Right atrium auricular region (tissue), 2 donors: ENCODE results near the gene CLDN3. TPM values are rescaled to one million over a fixed set of nuclear protein-coding genes. Genes with fewer than 3 reads are reported as not detected.
"Not testable (repeated sequence)": the region's sequence is repeated elsewhere in the genome, so short reads cannot be mapped to it uniquely, and the experiment has no call there.

ENCODE experiments used
- DNase-seq: peaks from one replicate; pipeline ENCODE4 v3.0.0-alpha.2; 2019; ENCODE audit warnings: low spot score
- H3K27ac ChIP-seq, 2 donors: fragments of 200-600 bp; sonication (generic); 1 replicate in 1 of 2; 2 replicates in 1 of 2; pipeline ENCODE4 v1.5.1; 2016 to 2019
- H3K27me3 ChIP-seq, 2 donors: fragments of 200-600 bp; sonication (generic); one replicate each; pipeline versions ENCODE4 v1.5.1 to v1.6.0; 2017 to 2019
- H3K36me3 ChIP-seq: fragments of 200-600 bp; sonication (generic); one replicate; pipeline ENCODE4 v1.5.1; 2016
- H3K4me1 ChIP-seq, 2 donors: fragments of 200-600 bp; sonication (generic); one replicate each; pipeline versions ENCODE4 v1.5.1 to v1.6.0; 2017 to 2019
- H3K4me3 ChIP-seq, 2 donors: fragments of 200-600 bp; sonication (generic); 1 replicate in 1 of 2; 2 replicates in 1 of 2; pipeline ENCODE4 v1.5.1; 2017 to 2019; ENCODE audit warnings: mild to moderate bottlenecking in 1 of 2, moderate library complexity in 1 of 2
- H3K9me3 ChIP-seq, 2 donors: fragments of 200-600 bp; sonication (generic); one replicate each; pipeline ENCODE4 v1.5.1; 2019
- total RNA-seq, 2 donors: library from RNA; depleted of rRNA; stranded (reverse); fragments of >200 nt; gene quantifications; one replicate each; pipeline ENCODE4 v1.1.0, GENCODE V29; 2016
- TF ChIP-seq, protein P1 (sequence below), 2 donors: fragments of 200-600 bp; sonication (generic); IDR thresholded peaks; one replicate each; pipeline ENCODE4 v1.5.1; 2019; ENCODE audit warnings: antibody characterized with exemption in 2 of 2

CLDN3 gene
- total RNA-seq, 2 donors from 2014 or later: not detected

DNA sequence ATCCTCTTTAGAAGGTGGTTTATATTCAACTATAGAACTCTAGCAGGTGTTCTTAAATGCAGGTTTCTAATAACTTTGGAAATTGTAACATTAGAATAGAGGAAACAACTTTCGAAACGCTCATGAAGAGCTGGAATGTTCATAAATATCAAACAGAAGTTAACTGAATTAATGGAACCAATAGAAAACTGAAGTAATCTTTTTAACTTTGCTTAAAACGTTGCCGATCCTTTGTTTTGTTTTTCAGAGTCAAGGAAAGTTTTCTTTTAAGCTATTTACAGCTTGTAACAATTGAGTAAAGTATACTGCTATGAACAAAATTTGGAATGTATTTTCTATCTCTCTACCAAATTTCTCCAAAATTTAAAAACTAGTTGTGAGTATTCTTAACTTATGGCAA, 19.0 kb upstream of the CLDN3 start:
- Histone ChIP-seq H3K36me3 (no peaks in the 10 kb centered on the region), H3K4me1 (no peaks in the 10 kb centered on the region), H3K27ac (no peak overlapping the region), H3K27me3 (no peaks in the 10 kb centered on the region), H3K9me3 (no peaks in the 10 kb centered on the region), H3K4me3 (no peak overlapping the region)
- DNase-seq: no peak
- TF ChIP-seq, protein P1, sequence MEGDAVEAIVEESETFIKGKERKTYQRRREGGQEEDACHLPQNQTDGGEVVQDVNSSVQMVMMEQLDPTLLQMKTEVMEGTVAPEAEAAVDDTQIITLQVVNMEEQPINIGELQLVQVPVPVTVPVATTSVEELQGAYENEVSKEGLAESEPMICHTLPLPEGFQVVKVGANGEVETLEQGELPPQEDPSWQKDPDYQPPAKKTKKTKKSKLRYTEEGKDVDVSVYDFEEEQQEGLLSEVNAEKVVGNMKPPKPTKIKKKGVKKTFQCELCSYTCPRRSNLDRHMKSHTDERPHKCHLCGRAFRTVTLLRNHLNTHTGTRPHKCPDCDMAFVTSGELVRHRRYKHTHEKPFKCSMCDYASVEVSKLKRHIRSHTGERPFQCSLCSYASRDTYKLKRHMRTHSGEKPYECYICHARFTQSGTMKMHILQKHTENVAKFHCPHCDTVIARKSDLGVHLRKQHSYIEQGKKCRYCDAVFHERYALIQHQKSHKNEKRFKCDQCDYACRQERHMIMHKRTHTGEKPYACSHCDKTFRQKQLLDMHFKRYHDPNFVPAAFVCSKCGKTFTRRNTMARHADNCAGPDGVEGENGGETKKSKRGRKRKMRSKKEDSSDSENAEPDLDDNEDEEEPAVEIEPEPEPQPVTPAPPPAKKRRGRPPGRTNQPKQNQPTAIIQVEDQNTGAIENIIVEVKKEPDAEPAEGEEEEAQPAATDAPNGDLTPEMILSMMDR (IDR thresholded peaks at IDR 0.05): no peak

DNA sequence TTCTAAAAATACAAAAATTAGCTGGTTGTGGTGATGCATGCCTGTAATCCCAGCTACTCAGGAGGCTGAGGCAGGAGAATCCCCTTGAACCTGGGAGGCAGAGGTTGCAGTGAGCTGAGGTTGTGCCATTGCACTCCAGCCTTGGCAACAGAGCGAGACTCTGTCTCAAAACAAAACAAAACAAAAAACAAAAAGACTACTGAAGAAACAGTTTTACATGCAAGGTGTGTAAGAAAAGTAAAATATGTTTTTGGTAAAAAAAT, 17.6 kb upstream of the CLDN3 start:
- H3K27me3 ChIP-seq, H3K4me3 ChIP-seq, DNase-seq, H3K27ac ChIP-seq, H3K4me1 ChIP-seq, H3K9me3 ChIP-seq, H3K36me3 ChIP-seq: not testable (repeated sequence)

DNA sequence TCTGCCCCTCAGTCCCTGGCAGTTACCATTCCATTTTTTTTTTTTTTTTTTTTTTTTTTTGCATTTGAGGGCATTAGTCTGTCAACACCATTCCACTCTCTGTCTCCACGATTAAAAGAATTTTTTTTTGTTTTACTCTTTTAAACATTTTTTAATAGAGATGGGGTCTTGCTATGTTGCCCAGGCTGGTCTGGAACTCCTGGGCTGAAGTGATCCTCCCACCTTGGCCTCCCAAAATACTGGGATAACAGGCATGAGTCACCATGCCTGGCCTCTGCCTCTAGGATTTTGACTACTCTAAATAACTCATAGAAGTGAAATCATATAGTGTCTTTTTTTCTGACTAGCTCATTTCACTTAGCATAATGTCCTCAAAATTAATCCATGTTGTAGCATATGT, 16.5 kb upstream of the CLDN3 start:
- Histone ChIP-seq H3K9me3 (no peaks in the 10 kb centered on the region), H3K4me1 (no peaks in the 10 kb centered on the region), H3K27me3 (no peaks in the 10 kb centered on the region), H3K27ac (no peak overlapping the region), H3K36me3 (no peaks in the 10 kb centered on the region), H3K4me3 (no peak overlapping the region)
- no peak for DNase-seq
- TF ChIP-seq, protein P1 (IDR thresholded peaks at IDR 0.05): no peak

DNA sequence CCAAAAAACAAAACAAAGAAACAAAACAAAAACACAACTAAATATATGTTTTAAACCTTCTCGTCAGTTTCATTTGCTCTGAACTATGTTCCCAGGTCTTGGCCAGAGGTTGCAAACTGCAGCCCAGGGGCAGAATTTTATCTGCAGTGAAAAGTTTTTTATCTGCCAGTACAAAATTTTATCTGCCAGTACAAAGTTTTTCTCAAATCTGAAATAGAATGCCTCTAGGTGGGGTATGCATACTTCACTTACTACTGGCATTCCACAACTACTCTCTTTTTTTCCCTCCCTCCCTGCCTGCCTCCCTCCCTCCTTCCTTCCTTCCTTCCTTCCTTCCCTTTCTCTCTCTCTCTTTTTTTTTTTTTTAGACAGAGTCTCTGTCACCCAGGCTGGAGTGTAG, 9.4 kb upstream of the CLDN3 start:
- H3K4me1 ChIP-seq: no peaks in the 10 kb centered on the region
- TF ChIP-seq, protein P1 (IDR thresholded peaks at IDR 0.05): no peak
- H3K36me3 ChIP-seq: no peaks in the 10 kb centered on the region
- no peaks in the 10 kb centered on the region for H3K27me3 ChIP-seq
- no peak overlapping the region for H3K4me3 ChIP-seq
- no peaks in the 10 kb centered on the region for H3K9me3 ChIP-seq
- DNase-seq: no peak
- no peak overlapping the region for H3K27ac ChIP-seq

DNA sequence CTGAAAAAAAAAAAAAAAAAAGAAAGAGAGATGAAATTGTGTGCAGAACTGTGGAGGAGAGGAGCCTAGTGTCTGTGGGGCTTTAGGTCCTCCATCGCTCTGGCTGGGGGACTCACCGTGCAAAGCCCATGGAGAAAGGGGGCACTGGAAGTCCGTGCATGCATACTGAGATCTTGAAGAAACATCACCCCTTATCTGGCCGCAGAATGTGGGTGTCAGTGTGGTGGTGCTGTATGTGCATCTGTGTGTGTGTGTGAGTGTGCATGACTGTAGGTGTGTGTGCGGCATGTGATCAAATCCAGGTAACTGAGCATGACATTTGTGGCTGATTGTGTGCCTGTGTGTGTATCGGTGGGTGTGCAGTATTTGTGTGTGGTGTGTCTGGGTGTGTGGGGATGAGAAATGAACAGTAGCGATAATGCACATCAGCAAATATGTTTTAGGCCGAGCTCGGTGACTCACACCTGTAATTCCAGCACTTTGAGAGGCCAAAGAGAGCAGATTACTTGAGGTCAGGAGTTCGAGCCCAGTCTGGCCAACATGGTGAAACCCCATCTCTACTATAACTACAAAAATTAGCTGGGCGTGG, 8.8 kb upstream of the CLDN3 start:
- no peaks in the 10 kb centered on the region for H3K9me3 ChIP-seq
- H3K27ac ChIP-seq: no peak overlapping the region
- no peaks in the 10 kb centered on the region for H3K27me3 ChIP-seq
- TF ChIP-seq, protein P1 (IDR thresholded peaks at IDR 0.05): no peak
- H3K4me3 ChIP-seq: no peak overlapping the region
- H3K4me1 ChIP-seq: no peaks in the 10 kb centered on the region
- no peaks in the 10 kb centered on the region for H3K36me3 ChIP-seq
- DNase-seq: no peak

DNA sequence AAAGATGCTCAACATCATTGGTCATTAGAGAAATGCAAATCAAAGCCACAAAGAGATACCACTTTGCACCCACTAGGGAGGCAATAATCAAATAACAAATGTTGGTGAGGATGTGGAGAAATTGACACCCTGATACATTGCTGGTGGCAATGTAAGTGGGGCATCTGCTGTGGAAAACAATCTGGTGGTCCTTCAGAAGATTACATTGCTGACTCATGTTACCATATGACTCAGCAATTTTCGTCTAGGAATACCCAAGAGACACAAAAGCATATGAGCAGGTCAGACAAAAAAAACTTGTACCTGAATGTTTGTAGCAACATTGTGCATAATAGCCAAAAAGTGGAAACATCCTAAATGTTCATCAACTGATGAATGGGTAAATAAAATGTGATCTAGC, 4.9 kb upstream of the CLDN3 start:
- Histone ChIP-seq H3K27me3 (peaks cover 0 to 5% of the 10 kb centered on the region in 2 donors), H3K36me3 (no peaks in the 10 kb centered on the region), H3K27ac (no peak overlapping the region), H3K9me3 (no peaks in the 10 kb centered on the region), H3K4me1 (peaks cover 0 to 9% of the 10 kb centered on the region in 2 donors), H3K4me3 (no peak overlapping the region)
- DNase-seq: no peak
- TF ChIP-seq, protein P1 (IDR thresholded peaks at IDR 0.05): no peak
